Smooth muscle cell of the umbilical artery (primary cell): Measurements from ENCODE around the gene MOCS3. TPM values are rescaled to one million over a fixed set of nuclear protein-coding genes. Genes with fewer than 3 reads are reported as not detected.

Experiments
- total RNA-seq: library from RNA; depleted of rRNA; stranded (reverse); fragments of >200 nt; gene quantifications from 2 replicates; pipeline ENCODE4 v1.2.3, GENCODE V29; 2014

The MOCS3 gene
- 9.6 and 9.8 TPM in 2 replicates for total RNA-seq

GRCh38 chr20:50958615-50959542, at the start of gene MOCS3:
Gene MOCS3 (plus strand): TSS chr20:50958818. CDS start chr20:50958843, 25 bp downstream.

DNA sequence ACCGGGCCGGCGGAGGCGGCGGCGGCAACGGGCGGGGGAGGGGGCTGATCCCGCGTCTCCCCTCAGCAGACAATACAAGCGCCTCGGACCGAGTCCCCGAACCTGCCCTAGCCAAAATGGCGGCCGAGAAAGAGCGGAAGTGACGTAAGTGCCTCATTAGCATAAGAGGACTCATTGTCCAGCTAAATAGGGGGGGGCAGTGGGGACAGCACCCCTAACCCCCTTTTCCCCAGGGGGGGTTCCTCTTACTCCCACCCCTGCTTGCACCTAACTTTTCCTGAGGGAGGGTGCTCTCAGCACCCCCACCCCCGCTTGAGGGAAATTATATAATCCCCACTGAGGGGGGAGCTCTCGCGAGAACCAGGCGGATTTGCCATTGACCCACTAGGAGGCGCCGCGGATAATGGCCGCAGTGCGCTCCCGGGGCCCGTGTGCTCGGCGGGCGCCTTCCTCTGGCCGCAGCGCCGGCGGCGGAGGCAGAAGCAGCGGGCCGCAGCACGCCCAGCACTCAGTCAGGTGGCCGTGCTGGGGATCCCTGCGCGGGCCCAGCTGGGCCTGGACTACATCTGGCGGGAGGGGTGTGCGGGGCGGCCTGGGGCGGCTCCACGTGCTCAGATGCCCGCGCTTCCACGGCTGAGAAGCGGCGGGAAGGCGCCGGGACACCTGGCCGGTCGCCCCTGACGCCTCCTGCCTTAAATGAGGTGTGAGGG, 27.2 kb upstream of the MOCS3 start, which contains the start of gene ADNP:
ADNP (minus strand) TSS at position 132 of the 710 bp plus-strand sequence. CDS start 27,441 bp downstream, outside the sequence.

DNA sequence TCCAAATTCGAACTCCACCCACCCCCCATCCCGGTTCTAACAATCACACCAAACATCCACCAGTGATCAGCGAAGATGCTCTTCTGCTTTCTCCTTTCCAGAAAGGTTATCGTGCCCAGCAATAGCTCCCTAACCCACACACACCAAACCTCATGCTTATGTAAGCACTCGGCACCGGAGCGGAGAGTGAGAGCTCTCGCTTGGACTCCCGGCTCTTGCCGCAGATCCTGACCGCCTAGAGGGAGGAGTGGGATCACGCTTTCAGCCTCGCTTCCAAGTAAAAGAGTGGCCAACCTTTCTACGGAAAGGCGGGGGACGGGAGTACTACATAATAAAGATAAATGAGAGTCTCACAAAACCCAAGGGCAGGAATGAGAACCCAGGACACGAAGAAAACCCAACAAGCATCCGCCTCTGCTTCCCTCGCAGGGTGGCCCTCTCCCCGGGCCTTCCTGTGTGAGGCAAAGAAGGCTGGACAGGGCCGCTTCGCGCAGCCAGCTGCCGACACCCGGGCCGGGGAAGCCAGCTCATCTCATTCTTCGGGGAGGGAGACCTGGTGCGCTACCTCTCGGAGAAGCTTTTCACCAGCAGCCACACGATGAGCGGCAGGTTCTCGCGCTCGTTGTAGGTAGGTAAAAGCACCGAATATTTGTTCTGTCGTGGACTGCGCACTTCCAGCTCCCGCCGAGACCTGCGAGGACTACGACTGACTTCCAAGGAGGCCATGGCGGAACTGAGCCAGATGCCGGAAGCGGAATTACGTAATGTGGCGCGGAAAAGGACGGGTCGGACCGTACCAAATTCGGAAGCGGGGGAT, 612 bp upstream of the MOCS3 start, which contains the start of gene DPM1:
DPM1 (minus strand) TSS at position 735 of the 817 bp plus-strand sequence; CDS start at position 726, 9 bp downstream.

Other genes with a start within 250 kb of the MOCS3 start
- gene PARD6B, start 227.2 kb upstream of the MOCS3 start, total RNA-seq: 0.37 and 0.59 TPM in 2 replicates
- gene BCAS4, start 163.8 kb upstream of the MOCS3 start, total RNA-seq: 11.6 and 15.9 TPM in 2 replicates
- 34.4 and 55.5 TPM in 2 replicates for gene ADNP, start 27.4 kb upstream of the MOCS3 start, total RNA-seq
- gene DPM1, start 286 bp upstream of the MOCS3 start, total RNA-seq: 78.4 and 83.3 TPM in 2 replicates
- gene KCNG1, start 64.3 kb downstream of the MOCS3 start, total RNA-seq: 108 and 313 TPM in 2 replicates